Sigmoid colon (tissue), 7 donors: ENCODE results near the gene ODAD3. TPM values are rescaled to one million over a fixed set of nuclear protein-coding genes. Genes with fewer than 3 reads are reported as not detected.

Experiments
- DNase-seq: peaks from one replicate; pipeline ENCODE4 v3.0.0-alpha.2; 2019
- H3K27ac ChIP-seq, 4 donors: fragments of 200-600 bp; sonication (generic); one replicate each; pipeline ENCODE4 v1.5.1; 2016 to 2019; ENCODE audit warnings: mild to moderate bottlenecking in 1 of 4
- H3K27me3 ChIP-seq, 3 donors: fragments of 200-600 bp; sonication (generic); one replicate each; pipeline ENCODE4 v1.5.1; 2019; ENCODE audit warnings: mild to moderate bottlenecking in 1 of 3
- H3K36me3 ChIP-seq, 4 donors: fragments of 200-600 bp; sonication (generic); one replicate each; pipeline ENCODE4 v1.5.1; 2016 to 2019
- H3K4me1 ChIP-seq, 4 donors: fragments of 200-600 bp; sonication (generic); one replicate each; pipeline ENCODE4 v1.5.1; 2017 to 2019
- H3K4me3 ChIP-seq, 4 donors: fragments of 200-600 bp; sonication (generic); one replicate each; pipeline ENCODE4 v1.5.1; 2017 to 2019; ENCODE audit warnings: mild to moderate bottlenecking in 2 of 4, moderate library complexity in 1 of 4
- H3K9me3 ChIP-seq, 4 donors: fragments of 200-600 bp in 3 of 4; sonication (generic) in 3 of 4; one replicate each; pipeline versions ENCODE4 v1.5.1 to v1.6.1; 2013 to 2019
- EP300 ChIP-seq, 4 donors: sonication (generic); formaldehyde crosslinking; IDR thresholded peaks; one replicate each; pipeline ENCODE4 v1.6.1; 2017; ENCODE audit warnings: antibody characterized with exemption in 4 of 4
- POLR2A ChIP-seq, 2 donors: fragments of 450-650 bp; IDR thresholded peaks; one replicate each; pipeline ENCODE4 v1.6.1; 2016; ENCODE audit warnings: antibody characterized with exemption in 2 of 2, mild to moderate bottlenecking in 2 of 2, moderate library complexity in 2 of 2
- POLR2AphosphoS5 ChIP-seq, 4 donors: sonication (generic); formaldehyde crosslinking; IDR thresholded peaks; one replicate each; pipeline ENCODE4 v1.6.1; 2017; ENCODE audit warnings: antibody characterized with exemption in 4 of 4
- WGBS, 2 donors: extraction: QIAGEN DNeasy Blood & Tissue Kit; methylation state at CpG; one replicate each; pipeline ENCODE4 v1.1.7; 2013; 5-methylcytosine and 5-hydroxymethylcytosine counted together
- intact Hi-C: fragments of 100-400 bp; cut with DNase I; formaldehyde crosslinking; loops from one replicate; pipeline ENCODE4 v1.15.1; 2023
- polyA plus RNA-seq, 3 donors: library from polyadenylated mRNA; stranded (reverse); fragments of 200-250 nt; gene quantifications; one replicate each; pipeline ENCODE4 v1.2.3, GENCODE V29; 2013
- total RNA-seq, 4 donors: library from RNA; depleted of rRNA; stranded (reverse); fragments of >200 nt; gene quantifications; one replicate each; pipeline ENCODE4 v1.1.0, GENCODE V29; 2016
- TF ChIP-seq, protein P1 (sequence below), 4 experiments: fragments of 450-650 bp in 3 of 4; fragments of 200-600 bp in 1 of 4; IDR thresholded peaks; one replicate each; pipeline ENCODE4 v1.5.1; 2016 to 2019; ENCODE audit warnings: antibody characterized with exemption in 4 of 4, mild to moderate bottlenecking in 3 of 4, moderate library complexity in 2 of 4
- donor health status: healthy with polysubstance abuse.
- donor health status: Bipolar disorder and iron deficiency.
- donor health status: healthy.

ODAD3 gene
- total and polyA plus RNA-seq, 7 donors = 0.29 to 1.4 TPM; not detected in 5

GRCh38 chr19:11453468-11454341, 18.8 kb upstream of the ODAD3 start:
- Histone ChIP-seq H3K27ac (no peak overlapping the region), H3K4me3 (no peak overlapping the region), H3K27me3 (peaks cover 0 to 13% (median 0%) of the 10 kb centered on the region in 3 donors), H3K4me1 (no peaks in the 10 kb centered on the region), H3K9me3 (no peaks in the 10 kb centered on the region), H3K36me3 (peaks cover 5 to 24% (median 15%) of the 10 kb centered on the region in 4 donors)
- TF ChIP-seq POLR2AphosphoS5 (IDR thresholded peaks at IDR 0.05) (no peak), POLR2A (IDR thresholded peaks at IDR 0.05) (no peak), EP300 (IDR thresholded peaks at IDR 0.05) (no peak)
- TF ChIP-seq, protein P1, sequence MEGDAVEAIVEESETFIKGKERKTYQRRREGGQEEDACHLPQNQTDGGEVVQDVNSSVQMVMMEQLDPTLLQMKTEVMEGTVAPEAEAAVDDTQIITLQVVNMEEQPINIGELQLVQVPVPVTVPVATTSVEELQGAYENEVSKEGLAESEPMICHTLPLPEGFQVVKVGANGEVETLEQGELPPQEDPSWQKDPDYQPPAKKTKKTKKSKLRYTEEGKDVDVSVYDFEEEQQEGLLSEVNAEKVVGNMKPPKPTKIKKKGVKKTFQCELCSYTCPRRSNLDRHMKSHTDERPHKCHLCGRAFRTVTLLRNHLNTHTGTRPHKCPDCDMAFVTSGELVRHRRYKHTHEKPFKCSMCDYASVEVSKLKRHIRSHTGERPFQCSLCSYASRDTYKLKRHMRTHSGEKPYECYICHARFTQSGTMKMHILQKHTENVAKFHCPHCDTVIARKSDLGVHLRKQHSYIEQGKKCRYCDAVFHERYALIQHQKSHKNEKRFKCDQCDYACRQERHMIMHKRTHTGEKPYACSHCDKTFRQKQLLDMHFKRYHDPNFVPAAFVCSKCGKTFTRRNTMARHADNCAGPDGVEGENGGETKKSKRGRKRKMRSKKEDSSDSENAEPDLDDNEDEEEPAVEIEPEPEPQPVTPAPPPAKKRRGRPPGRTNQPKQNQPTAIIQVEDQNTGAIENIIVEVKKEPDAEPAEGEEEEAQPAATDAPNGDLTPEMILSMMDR (IDR thresholded peaks at IDR 0.05) = no peak
- intact Hi-C loops = no loop called here
- WGBS, 2 donors = 39 to 54% methylated on average over 27 of the region's 27 CpGs
- DNase-seq = no peak

GRCh38 chr19:11452620-11453310, 17.8 kb upstream of the ODAD3 start:
- Histone ChIP-seq H3K36me3 (peaks cover 5 to 33% (median 23%) of the 10 kb centered on the region in 4 donors), H3K4me3 (no peak overlapping the region), H3K4me1 (no peaks in the 10 kb centered on the region), H3K27ac (no peak overlapping the region), H3K9me3 (no peaks in the 10 kb centered on the region), H3K27me3 (peaks cover 0 to 13% (median 0%) of the 10 kb centered on the region in 3 donors)
- TF ChIP-seq POLR2AphosphoS5 (IDR thresholded peaks at IDR 0.05) (no peak), POLR2A (IDR thresholded peaks at IDR 0.05) (no peak)
- 75 to 83% methylated on average over 33 of the region's 33 CpGs for WGBS, 2 donors
- intact Hi-C loops = no loop called here
- DNase-seq = no peak

GRCh38 chr19:11451871-11452619, 17.1 kb upstream of the ODAD3 start:
- intact Hi-C loops = no loop called here
- 37 to 49% methylated on average over 25 of the region's 25 CpGs for WGBS, 2 donors
- no peak overlapping the region for H3K27ac ChIP-seq
- H3K27me3 ChIP-seq = peaks cover 0 to 13% (median 0%) of the 10 kb centered on the region in 3 donors
- TF ChIP-seq POLR2A (IDR thresholded peaks at IDR 0.05) = no peak
- TF ChIP-seq, protein P1 (IDR thresholded peaks at IDR 0.05) = no peak
- TF ChIP-seq POLR2AphosphoS5 (IDR thresholded peaks at IDR 0.05) = no peak
- DNase-seq = no peak
- H3K4me1 ChIP-seq = no peaks in the 10 kb centered on the region
- no peaks in the 10 kb centered on the region for H3K9me3 ChIP-seq
- H3K36me3 ChIP-seq = peaks cover 5 to 40% (median 30%) of the 10 kb centered on the region in 4 donors
- H3K4me3 ChIP-seq = no peak overlapping the region

DNA sequence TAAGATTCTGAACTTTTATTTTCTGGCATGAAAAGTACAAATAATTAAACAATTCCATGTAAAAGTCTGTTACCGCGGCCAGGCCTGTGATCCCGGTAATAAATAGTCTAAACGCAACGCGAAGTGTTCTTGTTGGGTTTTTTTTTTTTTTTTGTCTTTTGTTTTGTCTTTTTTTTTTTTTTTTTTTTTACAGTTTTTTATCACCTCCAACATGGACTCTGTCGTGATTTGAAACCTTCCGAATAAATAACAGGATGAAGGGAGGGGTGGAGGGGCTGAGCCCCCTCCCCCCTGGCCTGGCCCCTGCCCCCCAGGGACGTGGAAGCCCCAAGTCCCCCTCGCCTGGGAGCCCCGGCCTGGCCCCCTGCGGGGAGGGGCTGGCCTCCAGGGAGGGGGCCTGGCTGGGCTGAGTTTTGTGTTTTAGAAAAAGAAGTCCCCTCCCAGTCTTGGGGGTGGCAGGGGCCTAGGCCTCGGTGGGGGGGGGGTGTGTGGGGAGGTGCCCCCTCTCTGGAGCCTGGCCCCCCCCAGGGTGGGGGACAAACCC, 16.5 kb upstream of the ODAD3 start:
- 29 to 48% methylated on average over 13 of the region's 13 CpGs for WGBS, 2 donors
- H3K27me3 ChIP-seq = peaks cover 0 to 13% (median 0%) of the 10 kb centered on the region in 3 donors
- no peaks in the 10 kb centered on the region for H3K4me1 ChIP-seq

More for the DNA sequence above, 16.5 kb upstream of the ODAD3 start:
- no peak for TF ChIP-seq EP300 (IDR thresholded peaks at IDR 0.05)
- no peak for TF ChIP-seq POLR2A (IDR thresholded peaks at IDR 0.05)
- TF ChIP-seq, protein P1 (IDR thresholded peaks at IDR 0.05) = no peak
- no peak for TF ChIP-seq POLR2AphosphoS5 (IDR thresholded peaks at IDR 0.05)
- no peak for DNase-seq
- peaks cover 5 to 45% (median 34%) of the 10 kb centered on the region in 4 donors for H3K36me3 ChIP-seq
- no peaks in the 10 kb centered on the region for H3K9me3 ChIP-seq
- H3K27ac ChIP-seq = no peak overlapping the region
- H3K4me3 ChIP-seq = no peak overlapping the region
- intact Hi-C loops = no loop called here
